ENCODE results near the gene CCNYL1.
A peak's percentile ranks its signal among the peaks of the same experiment; 100 is the strongest.
"Not testable (repeated sequence)": the region's sequence is repeated elsewhere in the genome, so short reads cannot be mapped to it uniquely, and the experiment has no call there.

Gene CCNYL1

GRCh38 chr2:207697411-207697810, 14.0 kb upstream of the CCNYL1 start:
- no peak for DNase-seq (ENCODE audit: low read depth, low spot score)

GRCh38 chr2:207698301-207698700, 13.1 kb upstream of the CCNYL1 start:
- DNase-seq (ENCODE audit: low read depth, low spot score): no peak

- no peak for DNase-seq (ENCODE audit: low read depth, low spot score)
Measured at GRCh38 chr2:207704078-207704477, 7.4 kb upstream of the CCNYL1 start.

GRCh38 chr2:207704671-207705070, 6.8 kb upstream of the CCNYL1 start:
- no peak for DNase-seq (ENCODE audit: low read depth, low spot score)

GRCh38 chr2:207706936-207707860, 4.2 kb upstream of the CCNYL1 start:
- DNase-seq (ENCODE audit: low read depth, low spot score): no peak

- peak; percentile 29 for DNase-seq (ENCODE audit: low read depth, low spot score)
Measured at GRCh38 chr2:207711750-207712530, 500 bp downstream of the CCNYL1 start.

GRCh38 chr2:207716056-207716455, 4.6 kb downstream of the CCNYL1 start:
- DNase-seq (ENCODE audit: low read depth, low spot score): no peak

GRCh38 chr2:207718521-207718920, 7.1 kb downstream of the CCNYL1 start:
- DNase-seq (ENCODE audit: low read depth, low spot score): no peak

GRCh38 chr2:207719008-207719407, 7.6 kb downstream of the CCNYL1 start:
- no peak for DNase-seq (ENCODE audit: low read depth, low spot score)

GRCh38 chr2:207719655-207720054, 8.2 kb downstream of the CCNYL1 start:
- not testable (repeated sequence) for DNase-seq (ENCODE audit: low read depth, low spot score)

- DNase-seq (ENCODE audit: low read depth, low spot score): no peak
Measured at GRCh38 chr2:207720517-207721187, 9.2 kb downstream of the CCNYL1 start.

GRCh38 chr2:207722773-207723424, 11.5 kb downstream of the CCNYL1 start:
- no peak for DNase-seq (ENCODE audit: low read depth, low spot score)

GRCh38 chr2:207723425-207723787, 12.0 kb downstream of the CCNYL1 start:
- not testable (repeated sequence) for DNase-seq (ENCODE audit: low read depth, low spot score)

GRCh38 chr2:207724113-207724512, 12.7 kb downstream of the CCNYL1 start:
- DNase-seq (ENCODE audit: low read depth, low spot score): no peak

- no peak for DNase-seq (ENCODE audit: low read depth, low spot score)
Measured at GRCh38 chr2:207725873-207726578, 14.6 kb downstream of the CCNYL1 start.

GRCh38 chr2:207727261-207727660, 15.8 kb downstream of the CCNYL1 start:
- DNase-seq (ENCODE audit: low read depth, low spot score): no peak

GRCh38 chr2:207729465-207729998, 18.1 kb downstream of the CCNYL1 start:
- DNase-seq (ENCODE audit: low read depth, low spot score): no peak

GRCh38 chr2:207731138-207731537, 19.7 kb downstream of the CCNYL1 start:
- no peak for DNase-seq (ENCODE audit: low read depth, low spot score)

GRCh38 chr2:207733597-207734240, 22.3 kb downstream of the CCNYL1 start:
- no peak for DNase-seq (ENCODE audit: low read depth, low spot score)

- DNase-seq (ENCODE audit: low read depth, low spot score): no peak
Measured at GRCh38 chr2:207734264-207734635, 22.8 kb downstream of the CCNYL1 start.
